HUES64 (cell line): ENCODE results near the gene ABCG8.
"Not testable (repeated sequence)": the region's sequence is repeated elsewhere in the genome, so short reads cannot be mapped to it uniquely, and the experiment has no call there.

Experiments
- H3K27ac ChIP-seq: 2 replicates; pipeline ENCODE4 v1.7.0; 2013; ENCODE audit warnings: low read depth, low read length, inconsistent platforms
- H3K27me3 ChIP-seq: 2 replicates; pipeline ENCODE4 v1.6.1; 2013; ENCODE audit warnings: mild to moderate bottlenecking, low read length; ENCODE audit not compliant: insufficient read depth
- H3K36me3 ChIP-seq: 2 replicates; pipeline ENCODE4 v1.6.1; 2013; ENCODE audit warnings: mild to moderate bottlenecking, low read length; ENCODE audit not compliant: insufficient read depth
- H3K4me1 ChIP-seq: 2 replicates; pipeline ENCODE4 v1.6.1; 2013; ENCODE audit warnings: mild to moderate bottlenecking, low read length, moderate library complexity; ENCODE audit not compliant: insufficient read depth
- H3K4me3 ChIP-seq: 2 replicates; pipeline ENCODE4 v1.5.1; 2013; ENCODE audit warnings: mild to moderate bottlenecking, low read length, moderate library complexity
- H3K9ac ChIP-seq: 2 replicates; pipeline ENCODE4 v1.6.1; 2013; ENCODE audit warnings: mild to moderate bottlenecking, low read depth, low read length
- H3K9me3 ChIP-seq: 2 replicates; pipeline ENCODE4 v1.6.1; 2013; ENCODE audit warnings: low read depth, low read length; ENCODE audit not compliant: insufficient read depth
- WGBS: fragments of 150-250, 120-280 bp; methylation state at CpG from one replicate; pipeline ENCODE4 v1.1.7; 2013; ENCODE audit warnings: missing lambda C conversion rate; 5-methylcytosine and 5-hydroxymethylcytosine counted together

Gene ABCG8

GRCh38 chr2:43897492-43897891 lies 58.7 kb downstream of the ABCG8 start:
- Histone ChIP-seq H3K4me3 (no peak overlapping the region), H3K9me3 (no peaks in the 10 kb centered on the region), H3K4me1 (no peaks in the 10 kb centered on the region), H3K36me3 (peaks cover 100% of the 10 kb centered on the region), H3K27ac (no peak overlapping the region), H3K9ac (no peak overlapping the region), H3K27me3 (no peaks in the 10 kb centered on the region)
- WGBS, result 97% methylated on average over 6 of the region's 6 CpGs

GRCh38 chr2:43898134-43898837 lies 59.5 kb downstream of the ABCG8 start:
- H3K4me1 ChIP-seq, result no peaks in the 10 kb centered on the region
- no peaks in the 10 kb centered on the region for H3K9me3 ChIP-seq
- no peak overlapping the region for H3K9ac ChIP-seq
- WGBS, result 87% methylated on average over 11 of the region's 11 CpGs
- H3K36me3 ChIP-seq, result peaks cover 99% of the 10 kb centered on the region
- H3K27me3 ChIP-seq, result no peaks in the 10 kb centered on the region
- H3K4me3 ChIP-seq, result no peak overlapping the region
- H3K27ac ChIP-seq, result peak overlapping the region; percentile 21; the same call in 1 of the 2 replicates

GRCh38 chr2:43898838-43899346 lies 60.1 kb downstream of the ABCG8 start:
- Histone ChIP-seq H3K9ac (no peak overlapping the region), H3K4me3 (no peak overlapping the region), H3K9me3 (no peaks in the 10 kb centered on the region), H3K27ac (no peak overlapping the region), H3K36me3 (peaks cover 99% of the 10 kb centered on the region), H3K4me1 (no peaks in the 10 kb centered on the region), H3K27me3 (no peaks in the 10 kb centered on the region)
- 95% methylated on average over 11 of the region's 11 CpGs for WGBS

GRCh38 chr2:43899589-43899988 lies 60.8 kb downstream of the ABCG8 start:
- H3K27me3 ChIP-seq, result no peaks in the 10 kb centered on the region
- H3K4me1 ChIP-seq, result no peaks in the 10 kb centered on the region
- WGBS, result 89% methylated on average over 1 of the region's 2 CpGs
- peaks cover 99% of the 10 kb centered on the region for H3K36me3 ChIP-seq
- H3K27ac ChIP-seq, result no peak overlapping the region
- no peaks in the 10 kb centered on the region for H3K9me3 ChIP-seq
- H3K9ac ChIP-seq, result no peak overlapping the region
- no peak overlapping the region for H3K4me3 ChIP-seq

- no peak overlapping the region for H3K4me3 ChIP-seq
- H3K9ac ChIP-seq, result no peak overlapping the region
- peaks cover 97% of the 10 kb centered on the region for H3K36me3 ChIP-seq
- H3K27me3 ChIP-seq, result no peaks in the 10 kb centered on the region
- no peak overlapping the region for H3K27ac ChIP-seq
- H3K9me3 ChIP-seq, result no peaks in the 10 kb centered on the region
- no peaks in the 10 kb centered on the region for H3K4me1 ChIP-seq
- 95% methylated on average over 11 of the region's 11 CpGs for WGBS
These were observed 66.6 kb downstream of the ABCG8 start for GRCh38 chr2:43905371-43905803.

GRCh38 chr2:43905871-43906270 lies 67.1 kb downstream of the ABCG8 start:
- no peak overlapping the region for H3K9ac ChIP-seq
- no peak overlapping the region for H3K4me3 ChIP-seq
- 93% methylated on average over 5 of the region's 5 CpGs for WGBS
- no peaks in the 10 kb centered on the region for H3K9me3 ChIP-seq
- no peaks in the 10 kb centered on the region for H3K4me1 ChIP-seq
- peaks cover 97% of the 10 kb centered on the region for H3K36me3 ChIP-seq
- no peaks in the 10 kb centered on the region for H3K27me3 ChIP-seq
- H3K27ac ChIP-seq, result no peak overlapping the region

- no peaks in the 10 kb centered on the region for H3K9me3 ChIP-seq
- 93% methylated on average over 6 of the region's 6 CpGs for WGBS
- no peak overlapping the region for H3K27ac ChIP-seq
- H3K4me1 ChIP-seq, result no peaks in the 10 kb centered on the region
- no peak overlapping the region for H3K9ac ChIP-seq
- no peak overlapping the region for H3K4me3 ChIP-seq
- H3K36me3 ChIP-seq, result peaks cover 95% of the 10 kb centered on the region
- H3K27me3 ChIP-seq, result no peaks in the 10 kb centered on the region
These were observed 67.8 kb downstream of the ABCG8 start for GRCh38 chr2:43906448-43907109.

- not testable (repeated sequence) for H3K27ac ChIP-seq, H3K9ac ChIP-seq, H3K4me1 ChIP-seq, H3K27me3 ChIP-seq, H3K4me3 ChIP-seq, H3K9me3 ChIP-seq
- 96% methylated on average over 7 of the region's 8 CpGs for WGBS
- H3K36me3 ChIP-seq, result peaks cover 97% of the 10 kb centered on the region
These were observed 72.5 kb downstream of the ABCG8 start for GRCh38 chr2:43911136-43911790.

GRCh38 chr2:43924463-43924862 lies 85.7 kb downstream of the ABCG8 start:
- Histone ChIP-seq H3K4me1 (no peaks in the 10 kb centered on the region), H3K27me3 (no peaks in the 10 kb centered on the region), H3K36me3 (peaks cover 99% of the 10 kb centered on the region), H3K27ac (no peak overlapping the region), H3K9ac (no peak overlapping the region), H3K4me3 (no peak overlapping the region), H3K9me3 (no peaks in the 10 kb centered on the region)
- WGBS, result 100% methylated on average over 2 of the region's 2 CpGs

GRCh38 chr2:43925431-43925830 lies 86.7 kb downstream of the ABCG8 start:
- 95% methylated on average over 4 of the region's 4 CpGs for WGBS
- no peak overlapping the region for H3K27ac ChIP-seq
- peaks cover 99% of the 10 kb centered on the region for H3K36me3 ChIP-seq

GRCh38 chr2:43927442-43927841 lies 88.7 kb downstream of the ABCG8 start:
- Histone ChIP-seq H3K9ac (no peak overlapping the region), H3K36me3 (peaks cover 100% of the 10 kb centered on the region), H3K4me3 (no peak overlapping the region)

More at GRCh38 chr2:43925431-43925830, 86.7 kb downstream of the ABCG8 start:
- no peak overlapping the region for H3K4me3 ChIP-seq
- no peaks in the 10 kb centered on the region for H3K4me1 ChIP-seq
- H3K9ac ChIP-seq, result no peak overlapping the region
- H3K9me3 ChIP-seq, result no peaks in the 10 kb centered on the region
- H3K27me3 ChIP-seq, result no peaks in the 10 kb centered on the region

More at GRCh38 chr2:43927442-43927841, 88.7 kb downstream of the ABCG8 start:
- H3K27me3 ChIP-seq, result no peaks in the 10 kb centered on the region
- no peaks in the 10 kb centered on the region for H3K9me3 ChIP-seq
- no peaks in the 10 kb centered on the region for H3K4me1 ChIP-seq
- 98% methylated on average over 4 of the region's 4 CpGs for WGBS
- H3K27ac ChIP-seq, result no peak overlapping the region
